ENCODE results near the gene TBC1D22B.

DNA sequence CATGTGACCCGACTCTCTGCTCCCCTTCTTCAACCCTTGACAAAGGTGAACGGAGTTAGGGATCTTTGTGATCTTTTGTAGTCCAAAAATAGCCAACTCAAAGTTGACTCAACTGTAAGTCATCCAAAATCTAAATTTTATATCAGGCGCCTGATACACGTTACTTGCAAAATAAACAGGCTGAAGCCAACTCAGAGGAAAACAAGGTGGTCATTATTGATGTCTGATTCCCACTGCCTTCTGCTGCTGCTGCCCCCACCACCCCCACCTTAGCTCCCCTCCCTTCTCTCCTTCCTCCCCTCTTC is 83.0 kb downstream of the TBC1D22B start:
- no peak for TF ChIP-seq EZH2phosphoT487 (IDR thresholded peaks at IDR 0.05; ENCODE audit: insufficient read depth, low read depth)
- TF ChIP-seq EZH2 (IDR thresholded peaks at IDR 0.05; ENCODE audit: insufficient read depth, poor library complexity, severe bottlenecking): no peak
